Activated CD4-positive, alpha-beta T cell treated with anti-CD3 and anti-CD28 coated beads, Interleukin-2, amount 50 U/mL, for 4 hours (primary cell): ENCODE data around the gene GREB1.

ENCODE experiments used
- DNase-seq, 2 experiments: peaks; one replicate each; pipeline ENCODE4 v3.0.0-alpha.2; 2020

GREB1 gene

GRCh38 chr2:11533278-11534070, at the start of gene GREB1:
Gene GREB1, plus strand, starts transcription at chr2:11534045. Its CDS starts 22,570 bp downstream, at chr2:11556615.
- DNase-seq, result no peak

- DNase-seq, result no peak
Measured at GRCh38 chr2:11488809-11489208, 45.0 kb upstream of the GREB1 start.

GRCh38 chr2:11490194-11490593, 43.7 kb upstream of the GREB1 start:
- no peak for DNase-seq

- DNase-seq, result no peak
Measured at GRCh38 chr2:11491348-11491933, 42.4 kb upstream of the GREB1 start.

GRCh38 chr2:11492244-11492643, 41.6 kb upstream of the GREB1 start:
- no peak for DNase-seq

- no peak for DNase-seq
Measured at GRCh38 chr2:11492720-11493119, 41.1 kb upstream of the GREB1 start.

GRCh38 chr2:11493282-11493681, 40.6 kb upstream of the GREB1 start:
- DNase-seq, result no peak

- no peak for DNase-seq
Measured at GRCh38 chr2:11494310-11494709, 39.5 kb upstream of the GREB1 start.

- DNase-seq, result no peak
Measured at GRCh38 chr2:11495844-11496681, 37.8 kb upstream of the GREB1 start.

- DNase-seq, result no peak
Measured at GRCh38 chr2:11498543-11499034, 35.3 kb upstream of the GREB1 start.

GRCh38 chr2:11499081-11499743, 34.6 kb upstream of the GREB1 start:
- DNase-seq, result no peak

- DNase-seq, result no peak
Measured at GRCh38 chr2:11500702-11501303, 33.0 kb upstream of the GREB1 start.

- DNase-seq, result no peak
Measured at GRCh38 chr2:11502740-11503292, 31.0 kb upstream of the GREB1 start.

- DNase-seq, result no peak
Measured at GRCh38 chr2:11503354-11503927, 30.4 kb upstream of the GREB1 start.

- no peak for DNase-seq
Measured at GRCh38 chr2:11505652-11506610, 27.9 kb upstream of the GREB1 start.

GRCh38 chr2:11506611-11506969, 27.3 kb upstream of the GREB1 start:
- DNase-seq, result no peak

- no peak for DNase-seq
Measured at GRCh38 chr2:11507517-11507916, 26.3 kb upstream of the GREB1 start.

- DNase-seq, result no peak
Measured at GRCh38 chr2:11508279-11508678, 25.6 kb upstream of the GREB1 start.

- DNase-seq, result no peak
Measured at GRCh38 chr2:11509657-11510360, 24.0 kb upstream of the GREB1 start.

GRCh38 chr2:11512431-11512830, 21.4 kb upstream of the GREB1 start:
- no peak for DNase-seq
